GM12878 (cell line): Measurements from ENCODE around the gene EIF4EBP2. TPM values are rescaled to one million over a fixed set of nuclear protein-coding genes. Genes with fewer than 3 reads are reported as not detected.

ENCODE experiments used
- CHD2 ChIP-seq: IDR thresholded peaks from 2 replicates; pipeline ENCODE4 v1.6.1; 2011; ENCODE audit warnings: low read depth, low read length, improper control_type of control experiment, borderline replicate concordance
- IKZF2 ChIP-seq, 2 experiments: fragments of 450-650 bp; IDR thresholded peaks; 2 replicates each; pipeline ENCODE4 v1.6.1; 2017; ENCODE audit warnings: mild to moderate bottlenecking in 2 of 2, moderate library complexity in 2 of 2
- MEF2A ChIP-seq: IDR thresholded peaks from 2 replicates; pipeline ENCODE4 v1.6.1; 2011; ENCODE audit warnings: low read depth, mild to moderate bottlenecking, low read length, moderate library complexity; ENCODE audit not compliant: insufficient read depth
- MTA3 ChIP-seq: IDR thresholded peaks from 2 replicates; pipeline ENCODE4 v1.6.1; 2012; ENCODE audit warnings: low read length, inconsistent platforms, borderline replicate concordance
- NFXL1 ChIP-seq: fragments of 450-650 bp; IDR thresholded peaks from 2 replicates; pipeline ENCODE4 v1.6.1; 2017; ENCODE audit warnings: antibody characterized with exemption, mild to moderate bottlenecking, borderline replicate concordance
- NFYB ChIP-seq: IDR thresholded peaks from 2 replicates; pipeline ENCODE4 v1.6.1; 2011; ENCODE audit warnings: low read depth, mild to moderate bottlenecking, low read length, improper control_type of control experiment, moderate library complexity; ENCODE audit not compliant: insufficient read depth
- PAX5 ChIP-seq: IDR thresholded peaks from 2 replicates; pipeline ENCODE4 v1.6.1; 2011; ENCODE audit warnings: low read depth, low read length, borderline replicate concordance
- PAX8 ChIP-seq: fragments of 450-650 bp; IDR thresholded peaks from 2 replicates; pipeline ENCODE4 v1.6.1; 2017; ENCODE audit warnings: mild to moderate bottlenecking, moderate library complexity
- POLR2A ChIP-seq: IDR thresholded peaks from 2 replicates; pipeline ENCODE4 v1.6.1; 2011; ENCODE audit warnings: low read depth, mild to moderate bottlenecking, low read length
- POLR2AphosphoS5 ChIP-seq: IDR thresholded peaks from 2 replicates; pipeline ENCODE4 v1.6.1; 2011; ENCODE audit warnings: mild to moderate bottlenecking, low read length, inconsistent platforms
- SP1 ChIP-seq: IDR thresholded peaks from one replicate; pipeline ENCODE4 v1.6.1; 2011; ENCODE audit warnings: low read depth, low read length
- ZSCAN29 ChIP-seq: fragments of 450-650 bp; IDR thresholded peaks from 2 replicates; pipeline ENCODE4 v1.6.1; 2017; ENCODE audit warnings: mild to moderate bottlenecking, moderate library complexity
- polyA plus RNA-seq, 11 experiments: library from polyadenylated mRNA; depleted of rRNA in 4 of 11; unstranded in 6 of 11; stranded (reverse) in 5 of 11; fragments of >200 nt; fragmentation: Nextera tagmentation in 4 of 11; fragmentation: Illumina TruSeq in 1 of 11; extraction: Ambion mirVana in 4 of 11; extraction: Trizol in 1 of 11; gene quantifications; 1 replicate in 1 of 11; 2 replicates in 10 of 11; pipeline versions ENCODE4 v1.2.1 to v1.2.3, GENCODE V29; 2011 to 2016; ENCODE audit warnings: inconsistent platforms in 2 of 11, missing spikeins in 2 of 11, low read depth in 1 of 11
- total RNA-seq, 4 experiments: library from RNA; depleted of rRNA in 3 of 4; stranded (reverse); fragments of >200 nt in 3 of 4; fragmentation: Illumina TruSeq in 1 of 4; extraction: Trizol in 1 of 4; gene quantifications; 2 replicates each; pipeline versions ENCODE4 v1.2.1 to v1.2.3, GENCODE V29; 2013 to 2021
- TF ChIP-seq, protein P1 (sequence below), 3 experiments: IDR thresholded peaks in 2 of 3; conservative IDR thresholded peaks in 1 of 3; 2 replicates each; pipeline ENCODE4 v1.5.1; 2011; ENCODE audit warnings: low read depth in 3 of 3, low read length in 3 of 3, mild to moderate bottlenecking in 3 of 3, control low read depth in 2 of 3, moderate library complexity in 2 of 3, inconsistent platforms in 1 of 3, mixed read lengths in 1 of 3; ENCODE audit not compliant: control insufficient read depth in 2 of 3, insufficient read depth in 1 of 3; ENCODE audit errors: extremely low read depth in 1 of 3
- TF ChIP-seq, protein P2 (sequence below): fragments of 150-350 bp; IDR thresholded peaks from 2 replicates; pipeline ENCODE4 v1.6.1; 2014; ENCODE audit warnings: mild to moderate bottlenecking, low read depth, low read length
- TF ChIP-seq, protein P3 (sequence below): IDR thresholded peaks from 2 replicates; pipeline ENCODE4 v1.6.1; 2011; ENCODE audit warnings: low read depth, mild to moderate bottlenecking, low read length, moderate library complexity, borderline replicate concordance; ENCODE audit errors: extremely low read depth
- TF ChIP-seq, protein P4 (sequence below): fragments of 450-650 bp; IDR thresholded peaks from 2 replicates; pipeline ENCODE4 v1.6.1; 2017; ENCODE audit warnings: antibody characterized with exemption, mild to moderate bottlenecking, moderate library complexity
- TF ChIP-seq, protein P5 (sequence below): fragments of 450-650 bp; IDR thresholded peaks from 2 replicates; pipeline ENCODE4 v1.6.1; 2014; ENCODE audit warnings: mild to moderate bottlenecking
- TF ChIP-seq, protein P6 (sequence below): IDR thresholded peaks from 2 replicates; pipeline ENCODE4 v1.6.1; 2012; ENCODE audit warnings: mild to moderate bottlenecking, low read depth, low read length

The EIF4EBP2 gene
- total and polyA plus RNA-seq, 10 of the 15 experiments (the other 5 are each of a cell fraction or from before 2014, with no cell fraction given) = 14.4 to 51.3 (median 28.9) TPM

DNA sequence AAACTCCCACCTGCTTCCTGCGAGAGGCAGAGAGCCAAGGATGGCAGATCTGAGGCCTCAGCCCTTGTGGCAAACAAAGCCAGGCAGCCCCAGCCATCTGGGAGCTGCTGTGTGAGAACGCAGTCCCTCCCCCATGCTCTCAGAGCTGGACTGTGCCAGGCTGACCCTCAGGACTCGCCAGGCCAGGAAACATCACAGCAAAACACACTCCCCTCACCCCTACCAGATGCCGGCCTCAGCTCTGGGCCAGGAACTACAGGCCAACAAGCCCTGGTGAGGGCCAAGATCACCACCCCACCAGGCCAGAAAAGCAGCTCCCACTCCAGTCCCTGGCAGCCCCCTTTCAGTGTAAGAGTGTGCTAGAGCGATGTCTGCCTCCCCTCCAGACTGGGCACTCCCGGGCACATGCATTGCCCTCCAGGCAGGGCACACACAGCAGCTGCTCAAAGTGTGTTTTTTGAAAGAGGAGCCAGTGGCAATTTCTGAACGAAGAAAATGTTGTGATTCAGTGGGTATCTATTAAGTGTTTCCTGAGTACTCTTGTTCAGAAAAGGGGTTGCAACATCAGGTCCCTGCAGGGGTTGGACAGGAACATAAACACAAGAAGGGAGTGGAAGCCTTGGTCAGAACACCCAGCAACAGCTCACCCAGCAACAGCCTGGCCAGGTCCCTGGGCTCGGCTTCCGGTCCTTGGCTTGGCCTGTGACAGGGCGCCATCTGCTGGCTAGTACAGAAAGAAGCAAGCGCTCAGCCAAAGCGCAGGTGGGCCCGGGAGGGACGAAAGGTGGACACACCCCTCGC is 39.8 kb upstream of the EIF4EBP2 start (continued):
- TF ChIP-seq, protein P1, sequence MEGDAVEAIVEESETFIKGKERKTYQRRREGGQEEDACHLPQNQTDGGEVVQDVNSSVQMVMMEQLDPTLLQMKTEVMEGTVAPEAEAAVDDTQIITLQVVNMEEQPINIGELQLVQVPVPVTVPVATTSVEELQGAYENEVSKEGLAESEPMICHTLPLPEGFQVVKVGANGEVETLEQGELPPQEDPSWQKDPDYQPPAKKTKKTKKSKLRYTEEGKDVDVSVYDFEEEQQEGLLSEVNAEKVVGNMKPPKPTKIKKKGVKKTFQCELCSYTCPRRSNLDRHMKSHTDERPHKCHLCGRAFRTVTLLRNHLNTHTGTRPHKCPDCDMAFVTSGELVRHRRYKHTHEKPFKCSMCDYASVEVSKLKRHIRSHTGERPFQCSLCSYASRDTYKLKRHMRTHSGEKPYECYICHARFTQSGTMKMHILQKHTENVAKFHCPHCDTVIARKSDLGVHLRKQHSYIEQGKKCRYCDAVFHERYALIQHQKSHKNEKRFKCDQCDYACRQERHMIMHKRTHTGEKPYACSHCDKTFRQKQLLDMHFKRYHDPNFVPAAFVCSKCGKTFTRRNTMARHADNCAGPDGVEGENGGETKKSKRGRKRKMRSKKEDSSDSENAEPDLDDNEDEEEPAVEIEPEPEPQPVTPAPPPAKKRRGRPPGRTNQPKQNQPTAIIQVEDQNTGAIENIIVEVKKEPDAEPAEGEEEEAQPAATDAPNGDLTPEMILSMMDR (IDR thresholded peaks at IDR 0.05 in 2 of 3, conservative IDR thresholded peaks at IDR 0.05 in 1 of 3; ENCODE audit: control insufficient read depth in 2 of 3, extremely low read depth in 1 of 3, insufficient read depth in 1 of 3, low read depth in 3 of 3, low read length in 3 of 3) = peak; percentile 84 to 96 (median 86); a peak in 5 of 6 replicates
- TF ChIP-seq POLR2A = no peak
- no peak for TF ChIP-seq IKZF2 (IDR thresholded peaks at IDR 0.05)
- TF ChIP-seq, protein P2, sequence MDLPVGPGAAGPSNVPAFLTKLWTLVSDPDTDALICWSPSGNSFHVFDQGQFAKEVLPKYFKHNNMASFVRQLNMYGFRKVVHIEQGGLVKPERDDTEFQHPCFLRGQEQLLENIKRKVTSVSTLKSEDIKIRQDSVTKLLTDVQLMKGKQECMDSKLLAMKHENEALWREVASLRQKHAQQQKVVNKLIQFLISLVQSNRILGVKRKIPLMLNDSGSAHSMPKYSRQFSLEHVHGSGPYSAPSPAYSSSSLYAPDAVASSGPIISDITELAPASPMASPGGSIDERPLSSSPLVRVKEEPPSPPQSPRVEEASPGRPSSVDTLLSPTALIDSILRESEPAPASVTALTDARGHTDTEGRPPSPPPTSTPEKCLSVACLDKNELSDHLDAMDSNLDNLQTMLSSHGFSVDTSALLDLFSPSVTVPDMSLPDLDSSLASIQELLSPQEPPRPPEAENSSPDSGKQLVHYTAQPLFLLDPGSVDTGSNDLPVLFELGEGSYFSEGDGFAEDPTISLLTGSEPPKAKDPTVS = no peak
- no peak for TF ChIP-seq CHD2
- no peak for TF ChIP-seq PAX5
- TF ChIP-seq, protein P3, sequence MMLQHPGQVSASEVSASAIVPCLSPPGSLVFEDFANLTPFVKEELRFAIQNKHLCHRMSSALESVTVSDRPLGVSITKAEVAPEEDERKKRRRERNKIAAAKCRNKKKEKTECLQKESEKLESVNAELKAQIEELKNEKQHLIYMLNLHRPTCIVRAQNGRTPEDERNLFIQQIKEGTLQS = no peak
- TF ChIP-seq, protein P4, sequence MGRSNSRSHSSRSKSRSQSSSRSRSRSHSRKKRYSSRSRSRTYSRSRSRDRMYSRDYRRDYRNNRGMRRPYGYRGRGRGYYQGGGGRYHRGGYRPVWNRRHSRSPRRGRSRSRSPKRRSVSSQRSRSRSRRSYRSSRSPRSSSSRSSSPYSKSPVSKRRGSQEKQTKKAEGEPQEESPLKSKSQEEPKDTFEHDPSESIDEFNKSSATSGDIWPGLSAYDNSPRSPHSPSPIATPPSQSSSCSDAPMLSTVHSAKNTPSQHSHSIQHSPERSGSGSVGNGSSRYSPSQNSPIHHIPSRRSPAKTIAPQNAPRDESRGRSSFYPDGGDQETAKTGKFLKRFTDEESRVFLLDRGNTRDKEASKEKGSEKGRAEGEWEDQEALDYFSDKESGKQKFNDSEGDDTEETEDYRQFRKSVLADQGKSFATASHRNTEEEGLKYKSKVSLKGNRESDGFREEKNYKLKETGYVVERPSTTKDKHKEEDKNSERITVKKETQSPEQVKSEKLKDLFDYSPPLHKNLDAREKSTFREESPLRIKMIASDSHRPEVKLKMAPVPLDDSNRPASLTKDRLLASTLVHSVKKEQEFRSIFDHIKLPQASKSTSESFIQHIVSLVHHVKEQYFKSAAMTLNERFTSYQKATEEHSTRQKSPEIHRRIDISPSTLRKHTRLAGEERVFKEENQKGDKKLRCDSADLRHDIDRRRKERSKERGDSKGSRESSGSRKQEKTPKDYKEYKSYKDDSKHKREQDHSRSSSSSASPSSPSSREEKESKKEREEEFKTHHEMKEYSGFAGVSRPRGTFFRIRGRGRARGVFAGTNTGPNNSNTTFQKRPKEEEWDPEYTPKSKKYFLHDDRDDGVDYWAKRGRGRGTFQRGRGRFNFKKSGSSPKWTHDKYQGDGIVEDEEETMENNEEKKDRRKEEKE = no peak
- no peak for TF ChIP-seq NFYB
- no peak for TF ChIP-seq NFXL1
- TF ChIP-seq MTA3 = no peak
- TF ChIP-seq SP1 = peak; percentile 43
- TF ChIP-seq POLR2AphosphoS5 = no peak
- TF ChIP-seq ZSCAN29 = no peak
- no peak for TF ChIP-seq PAX8
- no peak for TF ChIP-seq MEF2A
- TF ChIP-seq, protein P5, sequence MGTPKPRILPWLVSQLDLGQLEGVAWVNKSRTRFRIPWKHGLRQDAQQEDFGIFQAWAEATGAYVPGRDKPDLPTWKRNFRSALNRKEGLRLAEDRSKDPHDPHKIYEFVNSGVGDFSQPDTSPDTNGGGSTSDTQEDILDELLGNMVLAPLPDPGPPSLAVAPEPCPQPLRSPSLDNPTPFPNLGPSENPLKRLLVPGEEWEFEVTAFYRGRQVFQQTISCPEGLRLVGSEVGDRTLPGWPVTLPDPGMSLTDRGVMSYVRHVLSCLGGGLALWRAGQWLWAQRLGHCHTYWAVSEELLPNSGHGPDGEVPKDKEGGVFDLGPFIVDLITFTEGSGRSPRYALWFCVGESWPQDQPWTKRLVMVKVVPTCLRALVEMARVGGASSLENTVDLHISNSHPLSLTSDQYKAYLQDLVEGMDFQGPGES = no peak
- TF ChIP-seq, protein P6, sequence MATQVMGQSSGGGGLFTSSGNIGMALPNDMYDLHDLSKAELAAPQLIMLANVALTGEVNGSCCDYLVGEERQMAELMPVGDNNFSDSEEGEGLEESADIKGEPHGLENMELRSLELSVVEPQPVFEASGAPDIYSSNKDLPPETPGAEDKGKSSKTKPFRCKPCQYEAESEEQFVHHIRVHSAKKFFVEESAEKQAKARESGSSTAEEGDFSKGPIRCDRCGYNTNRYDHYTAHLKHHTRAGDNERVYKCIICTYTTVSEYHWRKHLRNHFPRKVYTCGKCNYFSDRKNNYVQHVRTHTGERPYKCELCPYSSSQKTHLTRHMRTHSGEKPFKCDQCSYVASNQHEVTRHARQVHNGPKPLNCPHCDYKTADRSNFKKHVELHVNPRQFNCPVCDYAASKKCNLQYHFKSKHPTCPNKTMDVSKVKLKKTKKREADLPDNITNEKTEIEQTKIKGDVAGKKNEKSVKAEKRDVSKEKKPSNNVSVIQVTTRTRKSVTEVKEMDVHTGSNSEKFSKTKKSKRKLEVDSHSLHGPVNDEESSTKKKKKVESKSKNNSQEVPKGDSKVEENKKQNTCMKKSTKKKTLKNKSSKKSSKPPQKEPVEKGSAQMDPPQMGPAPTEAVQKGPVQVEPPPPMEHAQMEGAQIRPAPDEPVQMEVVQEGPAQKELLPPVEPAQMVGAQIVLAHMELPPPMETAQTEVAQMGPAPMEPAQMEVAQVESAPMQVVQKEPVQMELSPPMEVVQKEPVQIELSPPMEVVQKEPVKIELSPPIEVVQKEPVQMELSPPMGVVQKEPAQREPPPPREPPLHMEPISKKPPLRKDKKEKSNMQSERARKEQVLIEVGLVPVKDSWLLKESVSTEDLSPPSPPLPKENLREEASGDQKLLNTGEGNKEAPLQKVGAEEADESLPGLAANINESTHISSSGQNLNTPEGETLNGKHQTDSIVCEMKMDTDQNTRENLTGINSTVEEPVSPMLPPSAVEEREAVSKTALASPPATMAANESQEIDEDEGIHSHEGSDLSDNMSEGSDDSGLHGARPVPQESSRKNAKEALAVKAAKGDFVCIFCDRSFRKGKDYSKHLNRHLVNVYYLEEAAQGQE = no peak
